Measurements from ENCODE around the gene ASPRV1. TPM values are rescaled to one million over a fixed set of nuclear protein-coding genes. Genes with fewer than 3 reads are reported as not detected.

The ASPRV1 gene
- total RNA-seq, 4 donors from 2014 or later, result 0.95 to 1.2 TPM; not detected in 2

- no peaks in the 10 kb centered on the region for H3K27me3 ChIP-seq
- in situ Hi-C loops (cut with MboI; ENCODE audit: low pct_ligation_motif_present in 1 of 4, low pct_unique_long_range_greater_than_20kb in 1 of 4, low sequenced_read_pairs in 3 of 4), result no loop called here
Observed at GRCh38 chr2:69993708-69994107, 32.3 kb upstream of the ASPRV1 start.

GRCh38 chr2:69993048-69993565, 31.7 kb upstream of the ASPRV1 start:
- in situ Hi-C loops (cut with MboI; ENCODE audit: low pct_ligation_motif_present in 1 of 4, low pct_unique_long_range_greater_than_20kb in 1 of 4, low sequenced_read_pairs in 3 of 4), result no loop called here
- 89% methylated on average over 7 of the region's 7 CpGs; no CpG with 5 or more reads in 1 of the 2 donors for WGBS, 2 donors (ENCODE audit: low coverage in 1 of 2)
- no peaks in the 10 kb centered on the region for H3K9me3 ChIP-seq

More at GRCh38 chr2:69993708-69994107, 32.3 kb upstream of the ASPRV1 start:
- H3K36me3 ChIP-seq, result no peaks in the 10 kb centered on the region
- DNase-seq, result no peak
- intact Hi-C loops (cut with DNase I; ENCODE audit: low total_unique reads), result no loop called here
- H3K4me3 ChIP-seq, result no peak overlapping the region
- 90 to 92% methylated on average over 3 to 5 of the region's 5 CpGs for WGBS, 2 donors (ENCODE audit: low coverage in 1 of 2)
- no peak for TF ChIP-seq POLR2A (IDR thresholded peaks at IDR 0.05)
- no peak for TF ChIP-seq CTCF (IDR thresholded peaks at IDR 0.05)
- TF ChIP-seq EP300 (IDR thresholded peaks at IDR 0.05; ENCODE audit: low read depth), result no peak
- no peak for TF ChIP-seq POLR2AphosphoS5 (IDR thresholded peaks at IDR 0.05)
- H3K27ac ChIP-seq, result no peak overlapping the region
- peaks cover 0 to 20% (median 7%) of the 10 kb centered on the region in 4 donors for H3K4me1 ChIP-seq
- H3K9me3 ChIP-seq, result no peaks in the 10 kb centered on the region

GRCh38 chr2:69992310-69993047, 31.0 kb upstream of the ASPRV1 start:
- DNase-seq, result no peak
- no peaks in the 10 kb centered on the region for H3K27me3 ChIP-seq
- no peaks in the 10 kb centered on the region for H3K36me3 ChIP-seq
- H3K4me1 ChIP-seq, result peaks cover 0 to 20% (median 7%) of the 10 kb centered on the region in 4 donors
- TF ChIP-seq POLR2AphosphoS5 (IDR thresholded peaks at IDR 0.05) (no peak), CTCF (IDR thresholded peaks at IDR 0.05) (no peak), EP300 (IDR thresholded peaks at IDR 0.05; ENCODE audit: low read depth) (no peak), POLR2A (IDR thresholded peaks at IDR 0.05) (no peak)
- no peak overlapping the region for H3K27ac ChIP-seq
- H3K9me3 ChIP-seq, result no peaks in the 10 kb centered on the region
- 87 to 94% methylated on average over 4 to 8 of the region's 8 CpGs for WGBS, 2 donors (ENCODE audit: low coverage in 1 of 2)
- intact Hi-C loops (cut with DNase I; ENCODE audit: low total_unique reads), result no loop called here
- H3K4me3 ChIP-seq, result no peak overlapping the region
- in situ Hi-C loops (cut with MboI; ENCODE audit: low pct_ligation_motif_present in 1 of 4, low pct_unique_long_range_greater_than_20kb in 1 of 4, low sequenced_read_pairs in 3 of 4), result no loop called here

More at GRCh38 chr2:69993048-69993565, 31.7 kb upstream of the ASPRV1 start:
- intact Hi-C loops (cut with DNase I; ENCODE audit: low total_unique reads), result no loop called here
- H3K4me1 ChIP-seq, result peaks cover 0 to 20% (median 7%) of the 10 kb centered on the region in 4 donors
- no peaks in the 10 kb centered on the region for H3K27me3 ChIP-seq
- no peaks in the 10 kb centered on the region for H3K36me3 ChIP-seq
- DNase-seq, result no peak
- H3K4me3 ChIP-seq, result no peak overlapping the region
- H3K27ac ChIP-seq, result no peak overlapping the region
- TF ChIP-seq POLR2AphosphoS5 (IDR thresholded peaks at IDR 0.05) (no peak), EP300 (IDR thresholded peaks at IDR 0.05; ENCODE audit: low read depth) (no peak), CTCF (IDR thresholded peaks at IDR 0.05) (no peak), POLR2A (IDR thresholded peaks at IDR 0.05) (no peak)

- intact Hi-C loops (cut with DNase I; ENCODE audit: low total_unique reads) (no loop called here), in situ Hi-C loops (cut with MboI; ENCODE audit: low pct_ligation_motif_present in 1 of 4, low pct_unique_long_range_greater_than_20kb in 1 of 4, low sequenced_read_pairs in 3 of 4) (no loop called here)
- Histone ChIP-seq H3K36me3 (no peaks in the 10 kb centered on the region), H3K4me3 (no peak overlapping the region), H3K27ac (peak overlapping the region; percentile 38 to 64 (median 59)), H3K27me3 (no peaks in the 10 kb centered on the region), H3K4me1 (peaks cover 0 to 16% (median 7%) of the 10 kb centered on the region in 4 donors), H3K9me3 (no peaks in the 10 kb centered on the region)
- peak; percentile 77 for DNase-seq
- WGBS, 2 donors (ENCODE audit: low coverage in 1 of 2), result 20 to 57% methylated on average over 1 to 12 of the region's 12 CpGs
- TF ChIP-seq POLR2A (IDR thresholded peaks at IDR 0.05), result no peak
Observed at GRCh38 chr2:69989441-69990105, 28.1 kb upstream of the ASPRV1 start.

All from transverse colon (tissue), 4 donors.